NT2/D1 (cell line): ENCODE measurements around the gene OTUD1.

Experiments
- YY1 ChIP-seq: IDR thresholded peaks from 2 replicates; pipeline ENCODE4 v1.6.1; 2011; ENCODE audit not compliant: insufficient read length, insufficient read depth
- ZNF274 ChIP-seq: IDR thresholded peaks from 2 replicates; pipeline ENCODE4 v1.6.1; 2011; ENCODE audit warnings: mild to moderate bottlenecking, low read depth, low read length

DNA sequence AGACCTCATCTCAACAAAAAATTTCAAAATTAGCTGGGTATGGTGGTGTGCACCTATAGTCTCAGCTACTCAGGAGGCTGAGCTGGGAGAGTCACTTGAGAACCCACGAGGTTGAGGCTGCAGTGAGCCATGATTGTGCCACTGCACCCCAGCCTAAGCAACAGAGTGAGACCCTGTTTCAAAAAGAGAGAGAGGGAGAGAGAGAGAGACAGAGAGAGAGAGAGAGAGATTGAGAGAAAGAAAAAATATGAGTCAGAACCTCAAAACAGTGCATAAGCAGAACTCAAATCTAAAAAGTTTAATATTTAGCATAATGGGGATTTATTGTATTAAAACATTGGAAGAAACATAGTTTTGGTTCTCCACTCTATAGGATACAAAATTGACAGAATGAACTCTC lies 17.5 kb upstream of the OTUD1 start:
- TF ChIP-seq ZNF274 = no peak
- TF ChIP-seq YY1 = no peak
